HK-2 (cell line): ENCODE results near the gene IL6.
"Not testable (repeated sequence)": the region's sequence is repeated elsewhere in the genome, so short reads cannot be mapped to it uniquely, and the experiment has no call there.

ENCODE experiments used
- DNase-seq: peaks from one replicate; pipeline ENCODE4 v3.0.0-alpha.2; 2018; ENCODE audit not compliant: unreplicated experiment

The IL6 gene

GRCh38 chr7:22703978-22704610 lies 22.9 kb upstream of the IL6 start:
- DNase-seq: not testable (repeated sequence)

DNA sequence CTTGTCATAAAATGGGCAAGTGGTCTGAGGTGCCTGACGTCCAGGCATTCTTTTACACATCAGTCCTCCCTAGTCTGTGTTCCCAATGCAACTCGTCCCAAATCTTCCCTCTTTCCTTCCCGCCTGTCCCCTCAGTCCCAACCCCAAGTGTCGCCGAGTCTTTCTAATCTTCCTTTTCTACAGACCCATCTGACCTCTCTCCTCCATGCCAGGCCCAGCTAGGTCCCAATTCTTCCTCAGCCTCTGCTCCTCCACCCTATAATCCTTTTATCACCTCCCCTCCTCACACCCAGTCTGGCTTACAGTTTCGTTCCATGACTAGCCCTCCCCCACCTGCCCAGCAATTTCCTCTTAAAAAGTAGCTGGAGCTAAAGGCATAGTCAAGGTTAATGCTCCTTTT lies 22.3 kb upstream of the IL6 start:
- not testable (repeated sequence) for DNase-seq

- DNase-seq: not testable (repeated sequence)
Measured at GRCh38 chr7:22705874-22706273, 21.1 kb upstream of the IL6 start.

GRCh38 chr7:22707026-22707691 lies 19.8 kb upstream of the IL6 start:
- not testable (repeated sequence) for DNase-seq

GRCh38 chr7:22708214-22708613 lies 18.8 kb upstream of the IL6 start:
- not testable (repeated sequence) for DNase-seq

GRCh38 chr7:22708677-22709061 lies 18.3 kb upstream of the IL6 start:
- not testable (repeated sequence) for DNase-seq

DNA sequence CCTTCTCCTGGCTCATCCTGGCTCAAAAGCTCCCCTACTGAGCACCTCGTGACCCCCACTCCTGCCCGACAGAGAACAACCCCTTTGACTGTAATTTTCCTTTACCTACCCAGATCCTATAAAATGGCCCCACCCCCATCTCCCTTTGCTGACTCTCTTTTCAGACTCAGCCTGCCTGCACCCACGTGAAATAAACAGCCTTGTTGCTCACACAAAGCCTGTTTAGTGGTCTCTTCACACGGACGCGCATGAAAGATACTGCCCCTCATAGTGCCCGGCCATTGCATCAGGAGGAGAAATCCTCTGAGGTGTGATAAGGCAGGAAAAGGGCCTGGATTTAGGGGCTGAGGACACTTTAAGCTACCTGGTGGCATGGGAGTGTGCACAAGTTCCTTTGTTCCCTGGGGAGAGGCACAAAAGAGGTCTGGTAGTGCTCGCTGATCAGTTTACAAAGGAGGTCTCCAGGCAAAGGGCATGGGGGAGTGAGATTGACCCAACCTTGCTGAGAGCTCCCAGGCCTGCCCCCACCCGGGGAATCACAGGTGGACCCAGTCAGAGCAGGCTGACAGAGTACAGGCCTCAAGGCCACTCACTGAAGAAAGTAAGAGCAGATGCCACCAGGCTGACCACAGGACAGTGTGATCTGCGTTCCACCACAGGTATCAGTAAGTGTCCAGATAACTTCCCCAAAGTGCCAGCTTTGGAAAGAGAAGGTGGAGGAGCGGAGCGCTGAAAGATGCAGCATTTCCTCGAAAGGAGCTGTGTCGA lies 17.8 kb upstream of the IL6 start:
- DNase-seq: not testable (repeated sequence)

DNA sequence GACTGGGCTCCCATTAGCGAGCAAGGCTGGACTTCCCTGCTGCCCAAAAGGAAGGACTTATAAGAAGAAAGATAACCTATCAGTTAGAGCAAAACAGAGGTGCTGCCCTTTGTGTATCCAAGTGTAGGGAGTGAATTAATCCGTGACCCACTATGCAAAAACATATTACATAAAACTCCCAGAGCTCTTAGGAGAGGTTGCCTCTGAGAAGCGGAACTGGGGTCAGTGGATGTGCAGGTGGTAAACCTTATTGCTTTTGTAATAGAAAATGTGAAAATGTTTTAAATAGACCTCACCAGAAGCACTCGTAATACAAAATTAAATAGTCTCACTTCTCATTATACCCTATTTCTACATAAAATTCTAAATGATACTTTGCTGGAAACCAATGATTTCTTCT lies 17.1 kb upstream of the IL6 start:
- DNase-seq: no peak

- no peak for DNase-seq
Measured at GRCh38 chr7:22712999-22713398, 14.0 kb upstream of the IL6 start.

GRCh38 chr7:22713463-22713862 lies 13.5 kb upstream of the IL6 start:
- no peak for DNase-seq

GRCh38 chr7:22715969-22716368 lies 11.0 kb upstream of the IL6 start:
- DNase-seq: no peak

DNA sequence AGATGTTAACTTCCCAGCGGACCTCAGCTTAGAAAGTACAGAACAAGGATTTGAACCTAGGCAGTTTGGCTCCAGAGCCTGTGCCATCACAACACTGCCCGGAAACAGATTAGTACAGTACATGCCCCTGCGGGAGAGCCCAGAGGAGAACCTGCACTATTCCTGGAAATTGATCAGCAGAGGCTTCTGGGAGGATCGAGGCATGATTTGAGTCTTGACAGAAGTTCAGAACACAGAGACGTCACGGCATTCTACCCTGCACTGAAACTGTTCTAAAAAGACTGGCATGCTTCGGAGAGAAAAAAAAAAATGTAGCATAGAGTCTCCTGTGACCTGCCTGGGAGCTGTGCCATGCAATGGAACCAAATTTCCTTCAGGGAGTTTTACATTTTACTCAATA lies 9.2 kb upstream of the IL6 start:
- DNase-seq: no peak

DNA sequence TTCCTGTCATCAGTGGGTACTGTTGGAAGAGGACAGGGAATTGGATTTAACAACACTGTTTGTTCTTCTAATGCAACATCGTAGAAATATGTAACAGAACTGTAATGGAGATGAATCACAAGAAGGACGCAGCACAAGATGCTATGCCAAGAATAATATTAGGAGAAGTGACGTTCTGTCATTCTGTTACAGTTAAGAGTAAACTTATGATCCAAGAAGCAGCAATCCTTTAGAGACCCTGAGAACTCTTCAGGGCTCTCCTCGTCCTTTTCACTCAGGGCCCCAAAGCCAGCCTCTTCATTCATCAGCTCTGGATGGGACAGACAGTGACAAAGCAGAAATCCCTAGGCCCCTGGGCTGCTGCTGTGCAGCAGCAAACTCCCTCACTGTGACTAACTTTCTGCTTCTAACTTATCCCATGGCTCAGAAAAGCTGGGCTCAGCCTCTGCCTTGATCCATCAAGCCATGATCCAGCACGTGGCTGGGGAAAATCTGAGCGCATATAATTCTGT lies 8.7 kb upstream of the IL6 start:
- no peak for DNase-seq

DNA sequence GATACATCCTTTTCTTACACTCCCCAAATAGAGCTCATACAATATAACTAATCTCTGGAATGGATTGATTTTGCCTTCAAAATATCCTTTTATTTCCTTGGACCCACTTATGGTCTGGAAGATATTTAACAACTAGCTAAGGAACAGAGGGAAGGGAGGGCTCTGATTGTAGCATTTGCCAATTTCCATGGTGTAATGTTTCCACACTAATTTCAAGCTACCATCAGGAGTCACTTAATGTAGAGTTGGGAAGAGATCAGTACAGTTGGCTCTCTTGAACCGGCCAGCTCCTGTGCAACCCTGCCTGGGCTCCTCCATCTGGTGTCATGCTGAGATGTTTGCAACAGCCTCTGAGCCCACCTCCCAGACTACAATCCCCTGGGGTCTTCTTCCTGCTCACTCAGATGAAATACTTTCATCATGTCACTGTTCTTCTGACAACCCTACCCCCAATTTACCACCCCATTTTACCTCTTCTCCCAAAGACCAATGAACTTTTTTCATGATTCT lies 8.0 kb upstream of the IL6 start:
- DNase-seq: no peak

DNA sequence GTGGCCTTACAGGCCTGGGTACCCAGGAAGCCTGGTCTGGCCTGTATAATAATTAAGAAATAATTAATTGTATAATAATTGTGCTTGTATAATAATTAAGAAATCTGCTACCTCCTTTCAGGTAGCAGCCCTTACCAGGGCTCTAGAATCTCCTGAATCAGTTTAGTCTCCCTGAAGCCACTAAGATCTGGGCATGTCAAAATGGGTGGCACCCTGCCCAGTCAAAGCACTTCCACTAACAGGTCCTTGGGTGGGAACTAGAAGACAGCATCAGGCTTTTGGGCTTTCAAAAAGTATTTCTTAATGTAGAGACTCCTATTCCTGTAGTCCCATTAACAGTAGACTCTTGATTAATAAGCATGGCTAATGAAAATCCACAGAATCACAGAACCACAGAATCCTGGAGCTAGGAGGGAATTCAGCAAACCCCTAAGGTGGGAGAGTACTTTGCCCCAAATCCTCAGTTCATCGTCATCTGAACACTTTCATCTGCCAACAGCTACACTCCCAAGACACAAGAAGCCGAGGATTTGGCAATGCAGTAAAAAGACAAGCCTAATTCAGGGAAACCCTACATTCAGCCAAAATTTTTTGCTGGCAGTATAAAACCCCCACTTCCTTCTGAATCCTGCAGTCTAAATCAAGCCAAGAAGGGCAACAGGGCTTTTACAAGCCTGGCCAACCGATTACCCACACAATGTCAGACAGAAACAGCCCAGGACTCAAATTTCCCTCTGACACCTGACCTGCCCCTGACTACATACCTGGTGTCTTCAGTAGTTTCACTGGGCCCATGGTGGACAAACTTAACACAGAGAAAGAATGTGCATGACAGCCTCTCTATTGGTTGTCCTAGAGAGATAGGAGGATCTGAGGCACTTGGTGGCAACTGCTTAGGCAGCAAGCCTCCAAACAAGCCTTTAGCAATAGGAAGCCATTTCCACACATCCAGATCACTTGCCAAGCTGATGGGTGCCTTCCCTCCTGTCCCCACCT lies 5.9 kb upstream of the IL6 start:
- no peak for DNase-seq

DNA sequence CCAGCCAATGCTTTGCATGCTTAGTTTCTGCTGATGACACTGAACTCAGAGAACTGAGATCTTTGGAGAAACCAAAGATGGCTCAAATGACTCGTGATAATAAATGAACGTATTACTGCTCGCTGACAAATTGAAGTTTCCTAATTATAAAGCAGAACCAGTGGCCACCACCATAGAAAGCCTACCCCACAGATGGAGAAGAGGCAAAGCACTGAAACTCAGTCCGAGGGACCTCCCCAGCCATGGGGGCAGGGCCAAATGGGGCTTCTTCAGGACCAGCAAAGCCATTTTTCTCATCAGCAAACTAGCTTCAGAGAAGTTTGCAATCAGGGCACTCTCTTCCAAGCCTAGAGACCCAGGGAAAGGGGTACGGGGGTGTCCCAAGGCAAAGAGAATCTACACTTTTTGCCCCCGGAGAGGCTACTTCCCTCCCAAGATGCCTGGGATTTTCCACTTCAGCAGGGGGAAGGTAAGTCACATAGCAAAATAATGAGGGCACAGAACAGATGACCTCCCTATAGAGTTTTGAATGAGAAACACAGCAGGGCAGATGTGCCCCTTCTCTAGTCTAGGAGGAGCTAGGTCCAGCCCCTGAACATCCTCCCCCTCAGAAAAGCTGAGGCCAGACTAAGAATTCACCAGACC lies 4.3 kb upstream of the IL6 start:
- no peak for DNase-seq

- no peak for DNase-seq
Measured at GRCh38 chr7:22723181-22723601, 3.8 kb upstream of the IL6 start.

- no peak for DNase-seq
Measured at GRCh38 chr7:22723637-22724036, 3.4 kb upstream of the IL6 start.

- no peak for DNase-seq
Measured at GRCh38 chr7:22724861-22725260, 2.1 kb upstream of the IL6 start.

- no peak for DNase-seq
Measured at GRCh38 chr7:22725585-22725984, 1.4 kb upstream of the IL6 start.
